B cell (primary cell): Measurements from ENCODE around the gene SAFB. TPM values are rescaled to one million over a fixed set of nuclear protein-coding genes. Genes with fewer than 3 reads are reported as not detected.
A peak's percentile ranks its signal among the peaks of the same experiment; 100 is the strongest.

Source experiments
- ATAC-seq: fragments of 200-7000 bp; cut with Tn5 transposase; one replicate; pipeline ENCODE4 v1.10.0; 2021; ENCODE audit warnings: low read depth, mild to moderate bottlenecking, moderate number of reproducible peaks, moderate library complexity
- CTCF ChIA-PET: fragments of 350-600 bp; sonication (Branson Sonifier 250); formaldehyde crosslinking; loops from one replicate; lab custom pipeline; 2021; ENCODE audit warnings: antibody characterized with exemption, inconsistent platforms; lab: Charles Lee
- POLR2A ChIA-PET: fragments of 350-600 bp; sonication (Branson Sonifier 250); formaldehyde crosslinking; loops from one replicate; lab custom pipeline; 2021; ENCODE audit warnings: antibody characterized with exemption; lab: Charles Lee
- DNase-seq: peaks from one replicate; pipeline ENCODE4 v3.0.0; 2013
- H2AFZ ChIP-seq: 2 replicates; pipeline ENCODE4 v1.6.1; 2012; ENCODE audit warnings: mild to moderate bottlenecking, low read depth, low read length; ENCODE audit not compliant: insufficient read depth, poor library complexity, severe bottlenecking
- H3K27ac ChIP-seq, 2 donors: 1 replicate in 1 of 2; 2 replicates in 1 of 2; pipeline ENCODE4 v1.5.1; 2012 to 2013; ENCODE audit warnings: low read length in 2 of 2, mild to moderate bottlenecking in 2 of 2, moderate library complexity in 1 of 2
- H3K27me3 ChIP-seq, 4 experiments: fragments of 200-600 bp in 1 of 4; sonication (generic) in 1 of 4; replicated peaks in 1 of 4; 1 replicate in 2 of 4; 2 replicates in 2 of 4; pipeline versions ENCODE4 v1.6.1 to v1.7.0; 2013 to 2016; ENCODE audit warnings: low read length in 3 of 4, mild to moderate bottlenecking in 2 of 4, mixed read lengths in 1 of 4, moderate library complexity in 1 of 4; ENCODE audit not compliant: insufficient read depth in 4 of 4, control insufficient read depth in 3 of 4; ENCODE audit errors: control extremely low read depth in 1 of 4
- H3K36me3 ChIP-seq, 2 experiments: replicated peaks in 1 of 2; 1 replicate in 1 of 2; 2 replicates in 1 of 2; pipeline versions ENCODE4 v1.6.1 to v1.7.1; 2013; ENCODE audit warnings: low read length in 1 of 2; ENCODE audit not compliant: insufficient read depth in 2 of 2, control insufficient read depth in 1 of 2; ENCODE audit errors: control extremely low read depth in 1 of 2, extremely low read depth in 1 of 2
- H3K4me1 ChIP-seq, 2 donors: fragments of 200-600 bp in 1 of 2; sonication (generic) in 1 of 2; 1 replicate in 1 of 2; 2 replicates in 1 of 2; pipeline versions ENCODE4 v1.5.1 to v1.6.1; 2013 to 2017; ENCODE audit warnings: low read length in 2 of 2; ENCODE audit not compliant: control insufficient read depth in 2 of 2, insufficient read depth in 2 of 2
- H3K4me2 ChIP-seq: replicated peaks from 2 replicates; pipeline ENCODE3; 2012; ENCODE audit warnings: mild to moderate bottlenecking, low read depth, low read length; ENCODE audit not compliant: poor library complexity, severe bottlenecking
- H3K4me3 ChIP-seq, 5 experiments: fragments of 200-600 bp in 1 of 5; sonication (generic) in 1 of 5; 1 replicate in 3 of 5; 2 replicates in 2 of 5; pipeline versions ENCODE4 v1.5.1 to v1.7.0; 2011 to 2016; ENCODE audit warnings: low read length in 4 of 5, mild to moderate bottlenecking in 4 of 5, low read depth in 2 of 5, control low read depth in 1 of 5, moderate library complexity in 1 of 5; ENCODE audit not compliant: insufficient read depth in 1 of 5; ENCODE audit errors: control extremely low read depth in 1 of 5, extremely low read depth in 1 of 5
- H3K79me2 ChIP-seq: fragments of 200-600 bp; sonication (generic); one replicate; pipeline ENCODE4 v1.6.0; 2016; ENCODE audit warnings: low read length; ENCODE audit not compliant: control insufficient read depth, insufficient read depth
- H3K9ac ChIP-seq: fragments of 200-600 bp; sonication (generic); 2 replicates; pipeline ENCODE4 v1.6.1; 2017; ENCODE audit warnings: mild to moderate bottlenecking, low read length, moderate library complexity
- H3K9me3 ChIP-seq, 3 donors: one replicate each; pipeline versions ENCODE4 v1.6.1 to v1.7.1; 2013; ENCODE audit warnings: low read length in 2 of 3; ENCODE audit not compliant: control insufficient read depth in 2 of 3, insufficient read depth in 1 of 3; ENCODE audit errors: control extremely low read depth in 1 of 3
- H4K20me1 ChIP-seq: 2 replicates; pipeline ENCODE4 v1.6.0; 2012; ENCODE audit warnings: mild to moderate bottlenecking, low read length; ENCODE audit not compliant: insufficient read depth, control insufficient read depth, poor library complexity, severe bottlenecking
- H3K27ac Mint-ChIP-seq: one replicate; pipeline ENCODE4 v1.8.0; 2021; ENCODE audit warnings: mixed read lengths
- H3K27me3 Mint-ChIP-seq: one replicate; pipeline ENCODE4 v1.8.0; 2021; ENCODE audit warnings: mixed read lengths
- H3K4me1 Mint-ChIP-seq: one replicate; pipeline ENCODE4 v1.8.0; 2021; ENCODE audit warnings: mixed read lengths
- H3K4me3 Mint-ChIP-seq: one replicate; pipeline ENCODE4 v1.8.0; 2021; ENCODE audit warnings: mixed read lengths
- H3K9me3 Mint-ChIP-seq: one replicate; pipeline ENCODE4 v1.8.0; 2022; ENCODE audit warnings: mixed read lengths; ENCODE audit not compliant: insufficient read depth
- EZH2 ChIP-seq: IDR thresholded peaks from 2 replicates; pipeline ENCODE4 v1.6.1; 2012; ENCODE audit warnings: borderline replicate concordance, low read depth, mild to moderate bottlenecking, moderate library complexity, low read length; ENCODE audit not compliant: insufficient read depth, poor library complexity, severe bottlenecking
- WGBS: methylation state at CpG from one replicate; pipeline ENCODE4 v1.1.5; 2013; ENCODE audit warnings: missing lambda C conversion rate; ENCODE audit not compliant: insufficient coverage; 5-methylcytosine and 5-hydroxymethylcytosine counted together
- intact Hi-C: fragments of 100-400 bp; cut with micrococcal nuclease; formaldehyde crosslinking; loops from one replicate; pipeline ENCODE4 v1.10.0; 2022
- polyA plus RNA-seq: library from polyadenylated mRNA; depleted of rRNA; stranded (reverse); fragments of >200 nt; gene quantifications from 2 replicates; pipeline ENCODE4 v1.2.3, GENCODE V29; 2012
- total RNA-seq, 2 donors: library from RNA; stranded (reverse); fragments of 120-200 nt in 1 of 2; gene quantifications; 1 replicate in 1 of 2; 2 replicates in 1 of 2; pipeline versions ENCODE4 v1.2.3 to v1.2.4, GENCODE V29; 2013 to 2022
- TF ChIP-seq, protein P1 (sequence below): fragments of 200-600 bp; IDR thresholded peaks from one replicate; pipeline ENCODE4 v1.8.0; 2022; ENCODE audit warnings: antibody characterized with exemption, mild to moderate bottlenecking

The SAFB gene
- total and polyA plus RNA-seq, 2 donors (not counting 1 experiment from before 2014, with no cell fraction given): 91.0 to 221 TPM

DNA sequence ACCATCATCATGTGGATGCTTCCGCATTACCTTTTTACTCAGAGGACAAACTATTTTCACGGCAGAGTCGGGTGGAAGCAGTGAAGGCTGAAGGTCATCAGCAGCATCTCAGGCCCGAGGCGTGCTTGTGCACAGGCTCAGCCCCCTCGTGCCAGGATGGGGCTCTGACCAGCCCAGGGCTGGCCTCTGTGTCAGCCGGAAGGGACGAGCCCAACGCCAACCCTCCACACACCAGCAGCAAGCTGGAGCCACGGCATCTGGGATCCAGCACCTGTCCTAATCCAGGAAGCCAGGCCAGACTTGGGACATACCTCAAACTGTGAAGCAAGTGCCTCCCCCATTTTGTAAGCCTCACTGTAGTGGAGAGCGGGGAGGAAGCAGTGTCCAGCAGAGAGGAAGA, 46.3 kb downstream of the SAFB start:
- H3K27ac ChIP-seq: no peak overlapping the region
- intact Hi-C loops: no loop called here
- Mint-ChIP-seq H3K4me1 (no peaks in the 10 kb centered on the region), H3K4me3 (no peak overlapping the region), H3K27me3 (no peaks in the 10 kb centered on the region), H3K27ac (no peak overlapping the region), H3K9me3 (no peaks in the 10 kb centered on the region)
- H3K4me3 ChIP-seq: no peak overlapping the region
- no peak for DNase-seq
- peaks cover 0 to 3% (median 0%) of the 10 kb centered on the region in 3 donors for H3K9me3 ChIP-seq
- ATAC-seq: no peak
- peaks cover 1% of the 10 kb centered on the region for H3K79me2 ChIP-seq
- H3K4me1 ChIP-seq: no peaks in the 10 kb centered on the region
- 91% methylated on average over 11 of the region's 11 CpGs for WGBS
- TF ChIP-seq, protein P1, sequence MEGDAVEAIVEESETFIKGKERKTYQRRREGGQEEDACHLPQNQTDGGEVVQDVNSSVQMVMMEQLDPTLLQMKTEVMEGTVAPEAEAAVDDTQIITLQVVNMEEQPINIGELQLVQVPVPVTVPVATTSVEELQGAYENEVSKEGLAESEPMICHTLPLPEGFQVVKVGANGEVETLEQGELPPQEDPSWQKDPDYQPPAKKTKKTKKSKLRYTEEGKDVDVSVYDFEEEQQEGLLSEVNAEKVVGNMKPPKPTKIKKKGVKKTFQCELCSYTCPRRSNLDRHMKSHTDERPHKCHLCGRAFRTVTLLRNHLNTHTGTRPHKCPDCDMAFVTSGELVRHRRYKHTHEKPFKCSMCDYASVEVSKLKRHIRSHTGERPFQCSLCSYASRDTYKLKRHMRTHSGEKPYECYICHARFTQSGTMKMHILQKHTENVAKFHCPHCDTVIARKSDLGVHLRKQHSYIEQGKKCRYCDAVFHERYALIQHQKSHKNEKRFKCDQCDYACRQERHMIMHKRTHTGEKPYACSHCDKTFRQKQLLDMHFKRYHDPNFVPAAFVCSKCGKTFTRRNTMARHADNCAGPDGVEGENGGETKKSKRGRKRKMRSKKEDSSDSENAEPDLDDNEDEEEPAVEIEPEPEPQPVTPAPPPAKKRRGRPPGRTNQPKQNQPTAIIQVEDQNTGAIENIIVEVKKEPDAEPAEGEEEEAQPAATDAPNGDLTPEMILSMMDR: no peak
- TF ChIP-seq EZH2: no peak
- no peak overlapping the region for H3K9ac ChIP-seq
- peaks cover 15% of the 10 kb centered on the region for H4K20me1 ChIP-seq
- no peak overlapping the region for H2AFZ ChIP-seq
- ChIA-PET POLR2A (no interaction called here), CTCF (no interaction called here)
- H3K27me3 ChIP-seq: no peaks in the 10 kb centered on the region
- H3K4me2 ChIP-seq: no peak overlapping the region
- peaks cover 0 to 51% of the 10 kb centered on the region in 2 experiments for H3K36me3 ChIP-seq

DNA sequence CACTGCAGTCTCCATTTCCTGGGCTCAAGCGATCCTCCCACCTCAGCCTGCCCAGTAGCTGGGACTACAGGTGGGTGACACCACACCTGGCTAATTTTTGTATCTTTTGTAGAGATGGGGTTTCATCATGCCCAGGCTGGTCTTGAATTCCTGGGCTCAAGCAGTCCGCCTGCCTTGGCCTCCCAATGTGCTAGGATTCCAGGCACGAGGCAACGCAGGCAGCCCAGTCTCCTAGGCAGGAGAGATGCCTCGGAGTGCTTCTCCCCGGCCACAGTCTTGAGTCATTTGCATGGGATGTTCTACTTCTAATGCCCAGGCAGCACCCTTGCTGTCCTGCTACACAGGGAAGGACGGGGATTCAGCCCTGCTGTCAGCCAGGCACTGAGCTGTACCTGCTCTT, 48.7 kb downstream of the SAFB start:
- no peak overlapping the region for H3K27ac ChIP-seq
- H3K27ac Mint-ChIP-seq: peak overlapping the region; percentile 26
- H2AFZ ChIP-seq: no peak overlapping the region
- ChIA-PET POLR2A (interaction anchor here (0.6 kb wide), 1 partner anchor 59 kb away, joined by 7 read pairs; no protein-coding TSS in a partner anchor), CTCF (no interaction called here)
- no peak overlapping the region for H3K4me2 ChIP-seq
- H3K9me3 Mint-ChIP-seq: no peaks in the 10 kb centered on the region
- H3K4me3 ChIP-seq: no peak overlapping the region
- H4K20me1 ChIP-seq: peaks cover 11% of the 10 kb centered on the region
- peaks cover 0 to 3% (median 0%) of the 10 kb centered on the region in 3 donors for H3K9me3 ChIP-seq
- H3K4me3 Mint-ChIP-seq: no peak overlapping the region
- no peak for DNase-seq
- ATAC-seq: no peak
- H3K27me3 Mint-ChIP-seq: no peaks in the 10 kb centered on the region
- H3K79me2 ChIP-seq: no peaks in the 10 kb centered on the region
- 100% methylated on average over 6 of the region's 7 CpGs for WGBS
- intact Hi-C loops: no loop called here
- TF ChIP-seq, protein P1: no peak
- TF ChIP-seq EZH2: no peak
- peaks cover 0 to 27% of the 10 kb centered on the region in 2 experiments for H3K36me3 ChIP-seq
- no peaks in the 10 kb centered on the region for H3K4me1 Mint-ChIP-seq
- H3K4me1 ChIP-seq: no peaks in the 10 kb centered on the region
- H3K27me3 ChIP-seq: no peaks in the 10 kb centered on the region
- H3K9ac ChIP-seq: no peak overlapping the region
